Vagina (tissue), 2 donors: ENCODE results near the gene SOCS3. TPM values are rescaled to one million over a fixed set of nuclear protein-coding genes. Genes with fewer than 3 reads are reported as not detected.

Experiments used
- DNase-seq, 2 donors: peaks; one replicate each; pipeline ENCODE4 v3.0.0-alpha.2; 2017; ENCODE audit errors: extremely low spot score in 2 of 2
- H3K27ac ChIP-seq: fragments of 200-600 bp; sonication (generic); one replicate; pipeline ENCODE4 v1.5.1; 2019
- H3K27me3 ChIP-seq: fragments of 200-600 bp; sonication (generic); one replicate; pipeline ENCODE4 v1.5.1; 2019
- H3K36me3 ChIP-seq, 2 donors: fragments of 200-600 bp; sonication (generic); one replicate each; pipeline ENCODE4 v1.5.1; 2017 to 2019
- H3K4me1 ChIP-seq: fragments of 200-600 bp; sonication (generic); one replicate; pipeline ENCODE4 v1.5.1; 2019
- H3K4me3 ChIP-seq, 2 donors: fragments of 200-600 bp; sonication (generic); 1 replicate in 1 of 2; 2 replicates in 1 of 2; pipeline ENCODE4 v1.5.1; 2016 to 2019
- H3K9me3 ChIP-seq: fragments of 200-600 bp; sonication (generic); one replicate; pipeline ENCODE4 v1.5.1; 2019
- CTCF ChIP-seq, 3 experiments: fragments of 450-650 bp in 2 of 3; fragments of 200-600 bp in 1 of 3; sonication (generic) in 1 of 3; IDR thresholded peaks; one replicate each; pipeline ENCODE4 v1.5.1; 2017 to 2019; ENCODE audit warnings: antibody characterized with exemption in 3 of 3, mild to moderate bottlenecking in 2 of 3, moderate library complexity in 2 of 3
- POLR2A ChIP-seq, 2 donors: fragments of 450-650 bp; IDR thresholded peaks; one replicate each; pipeline ENCODE4 v1.6.1; 2017; ENCODE audit warnings: antibody characterized with exemption in 2 of 2, mild to moderate bottlenecking in 2 of 2, moderate library complexity in 2 of 2
- POLR2AphosphoS5 ChIP-seq, 2 donors: sonication (generic); formaldehyde crosslinking; IDR thresholded peaks; one replicate each; pipeline ENCODE4 v1.9.0; 2017; ENCODE audit warnings: antibody characterized with exemption in 2 of 2, mild to moderate bottlenecking in 2 of 2, low read depth in 1 of 2; ENCODE audit not compliant: insufficient read depth in 1 of 2
- intact Hi-C: fragments of 100-400 bp; cut with DNase I; formaldehyde crosslinking; loops from one replicate; pipeline ENCODE4 v1.15.1; 2023
- total RNA-seq: library from RNA; depleted of rRNA; stranded (reverse); fragments of >200 nt; gene quantifications from one replicate; pipeline ENCODE4 v1.2.3, GENCODE V29; 2016

The SOCS3 gene
- total RNA-seq, 1 donor from 2014 or later = 173 TPM

- Histone ChIP-seq H3K27me3 (no peaks in the 10 kb centered on the region), H3K4me1 (peaks cover 54% of the 10 kb centered on the region), H3K4me3 (no peak overlapping the region), H3K36me3 (no peaks in the 10 kb centered on the region), H3K9me3 (no peaks in the 10 kb centered on the region), H3K27ac (no peak overlapping the region)
- TF ChIP-seq POLR2A (IDR thresholded peaks at IDR 0.05) (no peak), POLR2AphosphoS5 (IDR thresholded peaks at IDR 0.05; ENCODE audit: insufficient read depth in 1 of 2, low read depth in 1 of 2) (no peak), CTCF (IDR thresholded peaks at IDR 0.05) (no peak)
- DNase-seq = no peak
- intact Hi-C loops = no loop called here
Measured at GRCh38 chr17:78318843-78319242, 41.0 kb downstream of the SOCS3 start.

GRCh38 chr17:78318407-78318806 is 41.5 kb downstream of the SOCS3 start:
- intact Hi-C loops = no loop called here
- H3K27ac ChIP-seq = no peak overlapping the region
- H3K9me3 ChIP-seq = no peaks in the 10 kb centered on the region
- no peak overlapping the region for H3K4me3 ChIP-seq
- DNase-seq = no peak
- peaks cover 54% of the 10 kb centered on the region for H3K4me1 ChIP-seq
- no peak for TF ChIP-seq POLR2A (IDR thresholded peaks at IDR 0.05)
- H3K36me3 ChIP-seq = no peaks in the 10 kb centered on the region
- H3K27me3 ChIP-seq = no peaks in the 10 kb centered on the region

- Histone ChIP-seq H3K36me3 (no peaks in the 10 kb centered on the region), H3K27me3 (no peaks in the 10 kb centered on the region), H3K4me3 (no peak overlapping the region), H3K27ac (no peak overlapping the region), H3K4me1 (peaks cover 49% of the 10 kb centered on the region), H3K9me3 (no peaks in the 10 kb centered on the region)
- DNase-seq = no peak
- no peak for TF ChIP-seq POLR2A (IDR thresholded peaks at IDR 0.05)
- TF ChIP-seq POLR2AphosphoS5 (IDR thresholded peaks at IDR 0.05; ENCODE audit: insufficient read depth in 1 of 2, low read depth in 1 of 2) = no peak
- no peak for TF ChIP-seq CTCF (IDR thresholded peaks at IDR 0.05)
- intact Hi-C loops = no loop called here
Measured at GRCh38 chr17:78317794-78318400, 42.0 kb downstream of the SOCS3 start.

- DNase-seq = no peak
- Histone ChIP-seq H3K4me3 (no peak overlapping the region), H3K9me3 (no peaks in the 10 kb centered on the region), H3K4me1 (peaks cover 44% of the 10 kb centered on the region), H3K27ac (peak overlapping the region; percentile 92), H3K27me3 (no peaks in the 10 kb centered on the region), H3K36me3 (no peaks in the 10 kb centered on the region)
- intact Hi-C loops = no loop called here
- no peak for TF ChIP-seq POLR2A (IDR thresholded peaks at IDR 0.05)
- TF ChIP-seq CTCF (IDR thresholded peaks at IDR 0.05) = no peak
- TF ChIP-seq POLR2AphosphoS5 (IDR thresholded peaks at IDR 0.05; ENCODE audit: insufficient read depth in 1 of 2, low read depth in 1 of 2) = no peak
Measured at GRCh38 chr17:78316867-78317789, 42.7 kb downstream of the SOCS3 start.

- intact Hi-C loops = no loop called here
- Histone ChIP-seq H3K4me3 (peak overlapping the region; percentile 6 to 22), H3K9me3 (no peaks in the 10 kb centered on the region), H3K27ac (peak overlapping the region; percentile 92), H3K4me1 (peaks cover 44% of the 10 kb centered on the region), H3K27me3 (no peaks in the 10 kb centered on the region), H3K36me3 (no peaks in the 10 kb centered on the region)
- no peak for DNase-seq
- TF ChIP-seq POLR2AphosphoS5 (IDR thresholded peaks at IDR 0.05; ENCODE audit: insufficient read depth in 1 of 2, low read depth in 1 of 2) (no peak), POLR2A (IDR thresholded peaks at IDR 0.05) (no peak), CTCF (IDR thresholded peaks at IDR 0.05) (no peak)
Measured at GRCh38 chr17:78316115-78316866, 43.6 kb downstream of the SOCS3 start.
